ENCODE data around the gene ITGB1BP1.
"Not testable (repeated sequence)": the region's sequence is repeated elsewhere in the genome, so short reads cannot be mapped to it uniquely, and the experiment has no call there.

Gene ITGB1BP1

GRCh38 chr2:9398881-9399780, 24.2 kb downstream of the ITGB1BP1 start:
- no peak for DNase-seq

GRCh38 chr2:9398251-9398650, 25.1 kb downstream of the ITGB1BP1 start:
- not testable (repeated sequence) for DNase-seq

GRCh38 chr2:9397201-9397600, 26.1 kb downstream of the ITGB1BP1 start:
- DNase-seq: no peak

- DNase-seq: no peak
Measured at GRCh38 chr2:9394816-9395215, 28.5 kb downstream of the ITGB1BP1 start.

GRCh38 chr2:9392898-9393765, 30.2 kb downstream of the ITGB1BP1 start:
- no peak for DNase-seq

GRCh38 chr2:9391961-9392720, 31.2 kb downstream of the ITGB1BP1 start:
- no peak for DNase-seq

GRCh38 chr2:9390991-9391390, 32.3 kb downstream of the ITGB1BP1 start:
- DNase-seq: no peak

- no peak for DNase-seq
Measured at GRCh38 chr2:9390151-9390850, 33.0 kb downstream of the ITGB1BP1 start.

GRCh38 chr2:9388950-9389911, 34.1 kb downstream of the ITGB1BP1 start:
- DNase-seq: no peak

- DNase-seq: no peak
Measured at GRCh38 chr2:9388199-9388681, 35.1 kb downstream of the ITGB1BP1 start.

GRCh38 chr2:9385841-9386240, 37.5 kb downstream of the ITGB1BP1 start:
- no peak for DNase-seq

GRCh38 chr2:9384521-9384920, 38.8 kb downstream of the ITGB1BP1 start:
- DNase-seq: no peak

- no peak for DNase-seq
Measured at GRCh38 chr2:9382604-9383235, 40.6 kb downstream of the ITGB1BP1 start.

GRCh38 chr2:9380702-9381628, 42.4 kb downstream of the ITGB1BP1 start:
- DNase-seq: no peak

- DNase-seq: no peak
Measured at GRCh38 chr2:9379391-9379755, 44.0 kb downstream of the ITGB1BP1 start.

- DNase-seq: no peak
Measured at GRCh38 chr2:9378433-9379390, 44.6 kb downstream of the ITGB1BP1 start.

GRCh38 chr2:9377461-9378097, 45.7 kb downstream of the ITGB1BP1 start:
- DNase-seq: no peak

All from activated effector memory CD4-positive, alpha-beta T cell treated with anti-CD3 and anti-CD28 coated beads, Interleukin-2, amount 50 U/mL, for 16 hours (primary cell).